ENCODE data around the gene AHCYL2. TPM values are rescaled to one million over a fixed set of nuclear protein-coding genes. Genes with fewer than 3 reads are reported as not detected.

AHCYL2 gene
- total and polyA plus RNA-seq, 12 donors = 2.5 to 7.7 (median 5.6) TPM

DNA sequence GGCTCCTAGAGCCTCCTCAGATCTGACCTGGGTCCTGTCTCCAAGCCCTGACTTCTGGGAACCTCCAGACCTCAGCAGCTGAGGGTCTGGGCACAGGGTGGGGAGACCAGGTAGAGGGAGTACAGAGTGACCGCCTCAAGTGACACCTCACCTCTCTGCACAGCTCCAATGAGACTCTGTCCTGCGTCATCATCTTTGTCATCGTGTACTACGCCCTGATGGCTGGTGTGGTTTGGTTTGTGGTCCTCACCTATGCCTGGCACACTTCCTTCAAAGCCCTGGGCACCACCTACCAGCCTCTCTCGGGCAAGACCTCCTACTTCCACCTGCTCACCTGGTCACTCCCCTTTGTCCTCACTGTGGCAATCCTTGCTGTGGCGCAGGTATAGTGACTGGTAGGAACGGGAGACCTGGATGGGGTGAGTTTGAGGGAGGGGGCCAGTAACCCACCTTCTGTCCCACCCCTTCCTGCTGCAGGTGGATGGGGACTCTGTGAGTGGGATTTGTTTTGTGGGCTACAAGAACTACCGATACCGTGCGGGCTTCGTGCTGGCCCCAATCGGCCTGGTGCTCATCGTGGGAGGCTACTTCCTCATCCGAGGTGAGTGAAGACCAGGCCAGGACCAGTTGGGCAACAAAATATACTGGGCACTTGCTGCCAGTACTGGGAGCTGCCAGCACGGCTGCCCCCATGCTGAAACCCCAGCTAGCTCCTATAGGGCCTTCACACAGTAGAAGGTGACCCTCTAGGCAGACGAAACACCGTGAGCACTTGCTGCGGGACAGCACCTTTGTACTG lies 18.6 kb upstream of the AHCYL2 start:
- Histone ChIP-seq H3K36me3 (peaks cover 0 to 46% (median 0%) of the 10 kb centered on the region in 9 donors), H3K4me3 (no peak overlapping the region), H3K27ac (no peak overlapping the region), H3K4me1 (peaks cover 0 to 5% (median 0%) of the 10 kb centered on the region in 9 donors), H3K9me3 (no peaks in the 10 kb centered on the region), H3K27me3 (no peaks in the 10 kb centered on the region)
- 92% methylated on average over 18 of the region's 18 CpGs for WGBS, 2 donors
- intact Hi-C loops (cut with DNase I) = loop anchor here in 5 of 10 donors (5.0 kb wide), 2 partner anchors 39 to 44 kb away; no protein-coding TSS in a partner anchor
- DNase-seq (no peak), ATAC-seq (no peak)
- TF ChIP-seq, protein P1, sequence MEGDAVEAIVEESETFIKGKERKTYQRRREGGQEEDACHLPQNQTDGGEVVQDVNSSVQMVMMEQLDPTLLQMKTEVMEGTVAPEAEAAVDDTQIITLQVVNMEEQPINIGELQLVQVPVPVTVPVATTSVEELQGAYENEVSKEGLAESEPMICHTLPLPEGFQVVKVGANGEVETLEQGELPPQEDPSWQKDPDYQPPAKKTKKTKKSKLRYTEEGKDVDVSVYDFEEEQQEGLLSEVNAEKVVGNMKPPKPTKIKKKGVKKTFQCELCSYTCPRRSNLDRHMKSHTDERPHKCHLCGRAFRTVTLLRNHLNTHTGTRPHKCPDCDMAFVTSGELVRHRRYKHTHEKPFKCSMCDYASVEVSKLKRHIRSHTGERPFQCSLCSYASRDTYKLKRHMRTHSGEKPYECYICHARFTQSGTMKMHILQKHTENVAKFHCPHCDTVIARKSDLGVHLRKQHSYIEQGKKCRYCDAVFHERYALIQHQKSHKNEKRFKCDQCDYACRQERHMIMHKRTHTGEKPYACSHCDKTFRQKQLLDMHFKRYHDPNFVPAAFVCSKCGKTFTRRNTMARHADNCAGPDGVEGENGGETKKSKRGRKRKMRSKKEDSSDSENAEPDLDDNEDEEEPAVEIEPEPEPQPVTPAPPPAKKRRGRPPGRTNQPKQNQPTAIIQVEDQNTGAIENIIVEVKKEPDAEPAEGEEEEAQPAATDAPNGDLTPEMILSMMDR (IDR thresholded peaks at IDR 0.05) = no peak

DNA sequence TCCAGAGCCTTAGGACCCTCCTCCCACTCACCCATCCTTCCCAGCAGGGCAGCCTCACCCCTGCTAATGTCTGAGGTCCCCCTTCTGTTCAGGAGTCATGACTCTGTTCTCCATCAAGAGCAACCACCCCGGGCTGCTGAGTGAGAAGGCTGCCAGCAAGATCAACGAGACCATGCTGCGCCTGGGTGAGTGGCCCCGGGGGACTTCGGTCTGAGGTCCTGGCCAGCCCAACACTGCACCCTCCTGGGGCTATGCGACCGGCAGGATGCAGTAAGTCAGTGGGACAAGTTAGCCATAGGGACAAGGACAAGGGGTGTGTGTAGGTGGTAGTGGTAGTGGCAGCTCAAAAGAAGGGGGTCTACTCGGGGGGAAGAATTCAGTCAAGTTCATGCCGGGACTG lies 16.2 kb upstream of the AHCYL2 start:
- Histone ChIP-seq H3K27me3 (no peaks in the 10 kb centered on the region), H3K9me3 (no peaks in the 10 kb centered on the region), H3K36me3 (peaks cover 0 to 60% (median 0%) of the 10 kb centered on the region in 9 donors), H3K27ac (no peak overlapping the region), H3K4me1 (peaks cover 0 to 5% (median 0%) of the 10 kb centered on the region in 9 donors), H3K4me3 (no peak overlapping the region)
- intact Hi-C loops (cut with DNase I) = loop anchor here in 6 of 10 donors (2.0 to 5.0 kb wide), 3 partner anchors 41 to 46 kb away; no protein-coding TSS in a partner anchor
- TF ChIP-seq, protein P1 (IDR thresholded peaks at IDR 0.05) = no peak
- 69 to 71% methylated on average over 9 of the region's 9 CpGs for WGBS, 2 donors
- ATAC-seq = no peak
- no peak for DNase-seq

DNA sequence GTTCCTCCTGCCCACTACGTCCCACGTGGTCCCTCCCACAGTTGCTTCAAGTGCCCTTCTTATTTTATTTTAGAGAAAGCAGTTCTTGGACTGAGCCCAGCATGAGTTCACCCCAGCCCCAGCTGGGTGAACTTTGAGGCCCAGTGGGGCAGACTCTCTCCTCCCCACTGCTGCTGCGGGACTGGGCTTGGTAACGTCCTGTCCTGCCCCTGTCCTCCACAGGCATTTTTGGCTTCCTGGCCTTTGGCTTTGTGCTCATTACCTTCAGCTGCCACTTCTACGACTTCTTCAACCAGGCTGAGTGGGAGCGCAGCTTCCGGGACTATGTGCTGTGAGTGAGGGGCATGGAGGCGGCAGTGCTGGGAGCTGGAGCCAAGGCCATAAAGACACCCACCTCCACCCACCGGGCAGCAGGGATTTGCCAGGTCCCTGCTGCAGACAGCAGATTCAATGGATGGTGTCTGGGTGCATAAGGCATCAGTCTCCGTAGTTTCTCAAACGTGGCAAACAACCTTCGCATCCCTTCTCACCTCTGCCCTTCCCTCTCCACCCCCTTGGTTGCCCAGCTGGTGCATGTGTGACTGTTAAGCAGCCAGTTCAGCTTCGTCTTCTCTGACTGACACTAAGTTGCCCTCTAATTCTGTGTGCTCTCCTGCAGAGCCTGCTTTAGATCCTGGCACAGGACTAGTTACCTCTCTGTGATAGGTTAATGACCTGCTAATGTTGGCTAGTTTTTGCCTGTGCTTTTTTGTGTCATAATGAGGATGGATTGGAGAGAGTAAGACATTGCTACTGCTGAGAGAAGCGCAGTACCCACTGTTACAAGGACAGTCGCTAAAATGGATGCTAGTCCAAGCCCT lies 15.5 kb upstream of the AHCYL2 start:
- Histone ChIP-seq H3K27me3 (no peaks in the 10 kb centered on the region), H3K4me1 (peaks cover 0 to 5% (median 0%) of the 10 kb centered on the region in 9 donors), H3K36me3 (peaks cover 0 to 57% (median 0%) of the 10 kb centered on the region in 9 donors), H3K27ac (no peak overlapping the region), H3K9me3 (no peaks in the 10 kb centered on the region), H3K4me3 (no peak overlapping the region)
- TF ChIP-seq, protein P1 (IDR thresholded peaks at IDR 0.05) = no peak
- no peak for ATAC-seq
- intact Hi-C loops (cut with DNase I) = loop anchor here in 6 of 10 donors (2.0 to 5.0 kb wide), 3 partner anchors 42 to 47 kb away; no protein-coding TSS in a partner anchor
- WGBS, 2 donors = 82 to 84% methylated on average over 15 of the region's 15 CpGs
- DNase-seq = no peak

Data from heart right ventricle (tissue), 16 donors.